ENCODE results near the gene MPZL2.

- no peak for TF ChIP-seq CTCF (IDR thresholded peaks at IDR 0.05)
- TF ChIP-seq POLR2AphosphoS5 (IDR thresholded peaks at IDR 0.05; ENCODE audit: insufficient read depth in 1 of 2, low read depth in 1 of 2) = no peak
- TF ChIP-seq POLR2A (IDR thresholded peaks at IDR 0.05) = no peak
Observed at GRCh38 chr11:118306556-118306955, 42.5 kb upstream of the MPZL2 start.
